ENCODE data around the gene GHITM.
A peak's percentile ranks its signal among the peaks of the same experiment; 100 is the strongest.
"Not testable (repeated sequence)": the region's sequence is repeated elsewhere in the genome, so short reads cannot be mapped to it uniquely, and the experiment has no call there.

The GHITM gene
- long read RNA-seq, donor 1, transcript GHITM-201 (9 exons, 2,128 nt) = major isoform, 91 of 163 reads
- long read RNA-seq, donor 1, partial matches to known transcripts = 72 of 163 reads
- long read RNA-seq, donor 1, other reads (novel, unspliced or antisense) = 0 of 163 reads
- long read RNA-seq, donor 2, transcript GHITM-201 (9 exons, 2,128 nt) = major isoform, 56 of 133 reads
- long read RNA-seq, donor 2, partial matches to known transcripts = 77 of 133 reads
- long read RNA-seq, donor 2, other reads (novel, unspliced or antisense) = 0 of 133 reads
- long read RNA-seq, donor 3, transcript GHITM-201 (9 exons, 2,128 nt) = major isoform, 31 of 66 reads
- long read RNA-seq, donor 3, partial matches to known transcripts = 35 of 66 reads
- long read RNA-seq, donor 3, other reads (novel, unspliced or antisense) = 0 of 66 reads
- long read RNA-seq, donor 4, transcript GHITM-201 (9 exons, 2,128 nt) = major isoform, 42 of 156 reads
- long read RNA-seq, donor 4, partial matches to known transcripts = 114 of 156 reads
- long read RNA-seq, donor 4, other reads (novel, unspliced or antisense) = 0 of 156 reads
- long read RNA-seq, donor 5, transcript GHITM-201 (9 exons, 2,128 nt) = major isoform, 63 of 156 reads
- long read RNA-seq, donor 5, partial matches to known transcripts = 93 of 156 reads
- long read RNA-seq, donor 5, other reads (novel, unspliced or antisense) = 0 of 156 reads
- long read RNA-seq, donor 6, transcript GHITM-201 (9 exons, 2,128 nt) = major isoform, 53 of 119 reads
- long read RNA-seq, donor 6, partial matches to known transcripts = 66 of 119 reads
- long read RNA-seq, donor 6, other reads (novel, unspliced or antisense) = 0 of 119 reads
- long read RNA-seq, donor 7, transcript GHITM-201 (9 exons, 2,128 nt) = major isoform, 72 of 187 reads
- long read RNA-seq, donor 7, partial matches to known transcripts = 110 of 187 reads
- long read RNA-seq, donor 7, other reads (novel, unspliced or antisense) = 5 of 187 reads
- long read RNA-seq, donor 8, transcript GHITM-201 (9 exons, 2,128 nt) = major isoform, 80 of 130 reads
- long read RNA-seq, donor 8, partial matches to known transcripts = 45 of 130 reads
- long read RNA-seq, donor 8, other reads (novel, unspliced or antisense) = 5 of 130 reads

DNA sequence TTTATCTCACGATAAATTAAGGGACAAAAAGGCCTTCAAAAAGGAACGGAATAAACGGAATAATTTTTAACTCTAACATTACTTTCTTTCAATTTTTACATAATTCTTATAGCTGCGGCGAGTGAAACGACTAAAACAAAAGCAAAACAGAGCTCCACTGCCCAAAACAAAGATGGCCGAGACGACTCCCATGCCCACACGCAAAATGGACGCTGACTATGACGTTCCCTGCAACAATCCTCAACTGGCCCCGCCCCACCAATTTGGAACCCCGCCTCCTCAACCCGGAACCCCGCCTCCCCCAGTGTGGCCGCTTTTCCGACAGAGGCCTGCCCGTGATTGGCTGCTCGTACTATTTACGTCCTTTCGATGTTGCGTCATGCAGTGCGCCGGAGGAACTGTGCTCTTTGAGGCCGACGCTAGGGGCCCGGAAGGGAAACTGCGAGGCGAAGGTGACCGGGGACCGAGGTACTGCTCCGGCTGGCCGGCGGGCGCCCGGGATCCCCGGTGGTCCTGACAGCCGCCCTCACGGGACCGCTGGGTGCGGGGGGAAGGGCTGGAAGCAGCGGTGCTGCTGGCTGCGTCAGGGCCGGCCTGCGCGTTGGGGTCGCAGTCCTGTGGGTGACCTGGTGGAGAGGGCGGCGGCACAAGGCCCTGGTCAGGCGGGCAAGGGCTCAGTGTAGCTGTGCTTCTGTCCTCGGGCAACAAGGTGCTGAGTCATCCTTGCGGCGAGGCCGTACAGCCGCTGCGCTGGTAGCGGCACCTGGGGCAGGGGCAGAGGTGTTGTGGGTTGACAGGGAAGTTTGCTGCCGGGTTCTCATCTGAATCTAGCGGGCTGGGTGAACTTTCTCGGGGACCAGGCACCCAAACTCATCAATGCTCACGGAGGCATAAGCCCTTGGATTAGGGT lies at the start of gene GHITM:
TSS of gene GHITM (plus strand) at position 384 of the 910 bp plus-strand sequence. CDS start 1,992 bp downstream, outside the sequence.
- peak; percentile 88 for DNase-seq

GRCh38 chr10:84095811-84096497 lies 43.4 kb upstream of the GHITM start:
- no peak for DNase-seq

GRCh38 chr10:84097787-84098353 lies 41.4 kb upstream of the GHITM start:
- no peak for DNase-seq

DNA sequence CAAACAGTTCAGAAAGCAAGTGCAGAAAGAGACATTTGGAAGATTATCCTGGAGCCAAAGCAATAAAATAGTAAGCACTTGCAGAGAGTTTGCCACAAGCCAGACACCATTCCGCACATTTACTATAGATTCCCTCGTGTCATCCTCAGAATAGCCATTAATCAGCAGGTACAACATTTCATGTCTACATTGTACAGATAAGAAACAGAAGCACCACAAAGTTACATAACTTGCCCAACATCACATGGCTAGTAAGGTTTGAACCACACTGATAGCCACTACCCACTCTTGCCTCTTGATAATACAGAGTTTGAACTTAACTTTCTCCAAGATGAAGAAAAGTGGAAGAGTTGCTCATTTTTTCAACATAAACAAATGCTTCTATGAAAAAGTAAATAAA lies 40.6 kb upstream of the GHITM start:
- no peak for DNase-seq

GRCh38 chr10:84101042-84101441 lies 38.3 kb upstream of the GHITM start:
- DNase-seq = no peak

DNA sequence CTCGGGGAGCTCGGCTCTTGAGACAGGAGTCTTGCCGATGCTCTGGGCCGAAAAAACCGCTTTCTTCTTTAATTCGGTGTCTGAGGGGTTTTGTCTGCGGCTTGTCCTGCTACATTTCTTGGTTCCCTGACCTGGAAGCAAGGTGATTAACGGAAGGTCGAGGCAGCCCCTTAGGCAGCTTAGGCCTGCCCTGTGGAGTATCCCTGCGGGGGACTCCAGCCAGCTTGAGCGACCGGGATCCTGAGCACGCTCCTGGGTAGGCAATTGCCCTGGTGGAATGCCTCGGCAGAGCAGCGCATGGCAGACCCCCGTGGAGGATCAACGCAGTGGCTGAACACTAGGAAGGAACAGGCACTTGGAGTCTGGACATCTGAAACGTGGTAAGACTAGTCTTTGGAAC lies 30.5 kb upstream of the GHITM start:
- DNase-seq = no peak

- DNase-seq = not testable (repeated sequence)
These were observed 29.5 kb upstream of the GHITM start for GRCh38 chr10:84109772-84110171.

- not testable (repeated sequence) for DNase-seq
These were observed 25.8 kb upstream of the GHITM start for GRCh38 chr10:84113468-84113867.

DNA sequence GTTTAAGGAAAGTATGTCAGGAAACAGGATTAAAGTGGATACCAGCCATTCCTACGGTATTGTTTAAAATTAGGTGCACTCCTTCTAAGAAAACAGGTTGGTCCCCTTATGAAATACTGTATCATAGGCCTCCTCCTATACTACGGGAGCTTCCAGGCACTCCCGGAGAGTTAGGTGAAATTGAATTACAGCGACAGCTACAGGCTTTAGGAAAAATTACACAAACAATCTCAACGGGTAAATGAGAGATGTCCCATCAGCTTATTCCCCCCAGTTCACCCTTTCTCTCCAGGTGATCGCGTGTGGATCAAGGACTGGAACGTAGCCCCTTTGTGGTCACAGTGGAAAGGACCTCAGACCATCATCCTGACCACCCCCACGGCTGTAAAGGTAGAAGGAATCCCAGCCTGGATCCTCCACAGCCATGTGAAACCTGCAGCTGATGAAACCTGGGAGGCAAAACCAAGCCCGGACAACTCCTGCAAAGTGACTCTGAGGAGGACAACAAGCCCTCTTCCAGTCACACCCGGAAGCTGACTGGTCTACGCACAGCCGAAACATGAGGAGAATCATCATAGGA lies 25.1 kb upstream of the GHITM start:
- no peak for DNase-seq

DNA sequence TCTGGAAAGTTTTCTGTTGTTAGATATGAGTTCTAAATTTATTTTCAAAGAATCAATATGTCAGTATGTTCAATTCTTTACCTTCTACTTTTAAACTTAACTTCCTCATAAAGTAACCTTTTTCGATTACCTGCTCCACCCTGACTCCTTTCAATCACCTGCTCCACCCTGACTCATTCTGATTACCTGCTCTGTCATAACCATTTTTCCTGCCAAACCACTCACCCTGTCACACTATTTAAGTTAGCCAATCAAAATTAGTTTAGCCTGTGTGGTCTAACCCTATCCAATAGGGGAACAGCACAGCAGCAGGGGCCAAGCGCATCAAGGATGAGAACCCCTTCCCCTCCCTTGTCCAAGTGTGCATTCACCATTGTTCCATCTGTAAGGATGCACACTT lies 22.1 kb upstream of the GHITM start:
- DNase-seq = not testable (repeated sequence)

DNA sequence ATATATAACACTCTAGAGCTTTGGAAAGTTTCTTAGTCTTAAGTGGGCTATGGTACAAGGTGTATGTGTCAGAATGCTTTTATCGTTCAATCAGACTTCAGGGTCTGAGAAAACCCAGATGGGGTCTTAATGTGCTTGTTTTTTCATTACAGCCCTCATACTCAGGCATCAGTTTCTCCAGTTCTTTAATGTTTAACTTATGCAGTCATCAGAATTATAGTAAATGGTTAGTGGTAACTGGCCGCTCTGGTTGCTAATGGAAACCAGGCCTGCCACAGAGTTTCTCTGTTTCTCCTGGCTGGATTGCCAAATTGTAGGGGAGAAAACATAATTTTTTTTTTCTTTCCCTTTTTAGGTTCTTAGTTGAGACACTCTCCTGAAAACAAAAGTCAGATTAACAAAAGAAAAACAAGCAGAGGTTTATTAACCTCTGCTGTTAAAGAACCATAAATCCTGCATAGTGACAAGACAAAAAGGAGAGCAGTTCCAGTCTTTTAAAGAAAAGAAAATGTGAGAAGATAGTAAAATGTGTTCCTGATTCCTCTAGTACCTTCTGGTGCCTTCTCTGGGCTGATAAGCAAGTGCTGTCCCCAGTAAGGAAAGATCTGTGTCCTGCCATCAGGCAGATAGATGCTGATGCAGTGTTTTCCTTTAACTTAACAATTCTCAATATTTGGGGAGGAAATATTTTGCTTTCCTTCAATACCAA lies 21.5 kb upstream of the GHITM start:
- no peak for DNase-seq

- DNase-seq = no peak
These were observed 20.8 kb upstream of the GHITM start for GRCh38 chr10:84118395-84119006.

DNA sequence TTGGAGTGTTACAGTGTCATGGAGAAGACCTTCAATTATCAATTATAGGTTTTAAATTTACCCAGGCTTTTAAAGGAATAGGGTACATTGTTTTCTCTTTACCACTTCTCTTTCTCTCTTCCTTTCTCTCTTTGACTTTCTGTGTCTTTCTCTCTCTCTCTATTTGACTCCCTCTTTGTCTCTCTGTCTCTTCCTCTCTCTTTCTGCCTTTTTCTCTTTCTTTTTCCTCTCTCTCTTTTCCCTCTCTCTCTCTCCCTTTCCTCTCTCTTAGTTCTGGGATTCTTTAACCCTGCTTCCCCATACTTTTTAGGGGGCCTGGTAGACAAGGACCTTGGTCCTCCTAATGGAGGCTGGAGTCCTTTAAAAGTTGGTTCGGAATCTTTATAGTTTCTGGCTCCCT lies 15.9 kb upstream of the GHITM start:
- DNase-seq = no peak

GRCh38 chr10:84125910-84126784 lies 13.2 kb upstream of the GHITM start:
- DNase-seq = not testable (repeated sequence)

GRCh38 chr10:84126785-84127167 lies 12.5 kb upstream of the GHITM start:
- DNase-seq = no peak

- no peak for DNase-seq
These were observed 3.5 kb upstream of the GHITM start for GRCh38 chr10:84135836-84136235.

GRCh38 chr10:84137811-84138210 lies 1.5 kb upstream of the GHITM start:
- no peak for DNase-seq

- no peak for DNase-seq
These were observed 707 bp upstream of the GHITM start for GRCh38 chr10:84138478-84139125.

Data from right kidney (tissue), 9 donors.